ENCODE data around the gene XXYLT1.

The XXYLT1 gene

GRCh38 chr3:195214381-195214780 lies 56.6 kb downstream of the XXYLT1 start:
- peaks cover 0 to 3% (median under 1%) of the 10 kb centered on the region in 4 experiments for H3K36me3 ChIP-seq (ENCODE audit: control insufficient read depth in 4 of 4, insufficient read depth in 4 of 4, low read length in 3 of 4)
- H3K4me3 ChIP-seq (ENCODE audit: control insufficient read depth in 1 of 7, extremely low read depth in 1 of 7, insufficient read depth in 4 of 7, low read depth in 2 of 7, low read length in 6 of 7), result no peak overlapping the region
- no peak for DNase-seq
- ChIA-PET POLR2A (no interaction called here), CTCF (no interaction called here)
- peaks cover 2 to 16% (median 2%) of the 10 kb centered on the region in 4 experiments for H3K4me1 ChIP-seq (ENCODE audit: control extremely low read depth in 1 of 4, control insufficient read depth in 4 of 4, insufficient read depth in 4 of 4, low read length in 3 of 4)
- H3K27ac ChIP-seq (ENCODE audit: insufficient read depth in 1 of 2, low read depth in 1 of 2, low read length in 2 of 2, poor library complexity in 1 of 2, severe bottlenecking in 2 of 2), result no peak overlapping the region
- H3K9me3 ChIP-seq (ENCODE audit: control extremely low read depth in 1 of 5, control insufficient read depth in 4 of 5, insufficient read depth in 2 of 5, low read depth in 1 of 5, low read length in 4 of 5), result peaks cover 0 to 4% (median 0%) of the 10 kb centered on the region in 5 experiments
- WGBS (ENCODE audit: insufficient coverage), result 100% methylated on average over 7 of the region's 8 CpGs
- no peaks in the 10 kb centered on the region for H3K27me3 ChIP-seq (replicated peaks in 2 of 5; ENCODE audit: control insufficient read depth in 4 of 5, insufficient read depth in 5 of 5, low read length in 4 of 5)

- H3K27ac ChIP-seq (ENCODE audit: insufficient read depth in 1 of 2, low read depth in 1 of 2, low read length in 2 of 2, poor library complexity in 1 of 2, severe bottlenecking in 2 of 2), result no peak overlapping the region
These were observed 57.2 kb downstream of the XXYLT1 start for GRCh38 chr3:195213639-195214315.

GRCh38 chr3:195212749-195213375 lies 58.1 kb downstream of the XXYLT1 start:
- peak in 2 of 3 donors; percentile 43 to 62 for DNase-seq
- ChIA-PET POLR2A (interaction anchor here (0.6 kb wide), 1 partner anchor 62 kb away, joined by 4 read pairs; no protein-coding TSS in a partner anchor), CTCF (interaction anchor here (1.2 to 1.5 kb wide), 3 partner anchors 11 to 38 kb away, joined by 3 to 4 read pairs (median 4); no protein-coding TSS in a partner anchor)
- peaks cover 2 to 31% (median 3%) of the 10 kb centered on the region in 4 experiments for H3K4me1 ChIP-seq (ENCODE audit: control extremely low read depth in 1 of 4, control insufficient read depth in 4 of 4, insufficient read depth in 4 of 4, low read length in 3 of 4)
- H3K9me3 ChIP-seq (ENCODE audit: control extremely low read depth in 1 of 5, control insufficient read depth in 4 of 5, insufficient read depth in 2 of 5, low read depth in 1 of 5, low read length in 4 of 5), result peaks cover 0 to 4% (median 0%) of the 10 kb centered on the region in 5 experiments
- H3K36me3 ChIP-seq (ENCODE audit: control insufficient read depth in 4 of 4, insufficient read depth in 4 of 4, low read length in 3 of 4), result peaks cover 0 to 2% (median 0%) of the 10 kb centered on the region in 4 experiments
- H3K27me3 ChIP-seq (replicated peaks in 2 of 5; ENCODE audit: control insufficient read depth in 4 of 5, insufficient read depth in 5 of 5, low read length in 4 of 5), result no peaks in the 10 kb centered on the region
- H3K27ac ChIP-seq (ENCODE audit: insufficient read depth in 1 of 2, low read depth in 1 of 2, low read length in 2 of 2, poor library complexity in 1 of 2, severe bottlenecking in 2 of 2), result no peak overlapping the region
- H3K4me3 ChIP-seq (ENCODE audit: control insufficient read depth in 1 of 7, extremely low read depth in 1 of 7, insufficient read depth in 4 of 7, low read depth in 2 of 7, low read length in 6 of 7), result no peak overlapping the region
- 88% methylated on average over 7 of the region's 14 CpGs for WGBS (ENCODE audit: insufficient coverage)

More at GRCh38 chr3:195213639-195214315, 57.2 kb downstream of the XXYLT1 start:
- CTCF ChIA-PET, result interaction anchor here (1.2 to 1.3 kb wide), 2 partner anchors 12 to 26 kb away, joined by 4 read pairs; no protein-coding TSS in a partner anchor
- POLR2A ChIA-PET, result no interaction called here
- DNase-seq, result no peak
- Histone ChIP-seq H3K4me1 (ENCODE audit: control extremely low read depth in 1 of 4, control insufficient read depth in 4 of 4, insufficient read depth in 4 of 4, low read length in 3 of 4) (peaks cover 2 to 22% (median 2%) of the 10 kb centered on the region in 4 experiments), H3K27me3 (replicated peaks in 2 of 5; ENCODE audit: control insufficient read depth in 4 of 5, insufficient read depth in 5 of 5, low read length in 4 of 5) (no peaks in the 10 kb centered on the region), H3K36me3 (ENCODE audit: control insufficient read depth in 4 of 4, insufficient read depth in 4 of 4, low read length in 3 of 4) (peaks cover 0 to 2% (median 0%) of the 10 kb centered on the region in 4 experiments), H3K4me3 (ENCODE audit: control insufficient read depth in 1 of 7, extremely low read depth in 1 of 7, insufficient read depth in 4 of 7, low read depth in 2 of 7, low read length in 6 of 7) (no peak overlapping the region), H3K9me3 (ENCODE audit: control extremely low read depth in 1 of 5, control insufficient read depth in 4 of 5, insufficient read depth in 2 of 5, low read depth in 1 of 5, low read length in 4 of 5) (peaks cover 0 to 4% (median 0%) of the 10 kb centered on the region in 5 experiments)
- WGBS (ENCODE audit: insufficient coverage), result 99% methylated on average over 7 of the region's 9 CpGs

- H3K27ac ChIP-seq (ENCODE audit: insufficient read depth in 1 of 2, low read depth in 1 of 2, low read length in 2 of 2, poor library complexity in 1 of 2, severe bottlenecking in 2 of 2), result no peak overlapping the region
- H3K4me3 ChIP-seq (ENCODE audit: control insufficient read depth in 1 of 7, extremely low read depth in 1 of 7, insufficient read depth in 4 of 7, low read depth in 2 of 7, low read length in 6 of 7), result no peak overlapping the region
- peaks cover 0 to 3% (median under 1%) of the 10 kb centered on the region in 4 experiments for H3K36me3 ChIP-seq (ENCODE audit: control insufficient read depth in 4 of 4, insufficient read depth in 4 of 4, low read length in 3 of 4)
- CTCF ChIA-PET, result interaction anchor here (1.2 to 1.5 kb wide), 3 partner anchors 11 to 39 kb away, joined by 3 to 4 read pairs (median 4); no protein-coding TSS in a partner anchor
- no peak for DNase-seq
- POLR2A ChIA-PET, result interaction anchor here (0.6 kb wide), 1 partner anchor 62 kb away, joined by 4 read pairs; no protein-coding TSS in a partner anchor
- H3K9me3 ChIP-seq (ENCODE audit: control extremely low read depth in 1 of 5, control insufficient read depth in 4 of 5, insufficient read depth in 2 of 5, low read depth in 1 of 5, low read length in 4 of 5), result peaks cover 0 to 4% (median 0%) of the 10 kb centered on the region in 5 experiments
- H3K27me3 ChIP-seq (replicated peaks in 2 of 5; ENCODE audit: control insufficient read depth in 4 of 5, insufficient read depth in 5 of 5, low read length in 4 of 5), result no peaks in the 10 kb centered on the region
- peaks cover 2 to 34% (median 4%) of the 10 kb centered on the region in 4 experiments for H3K4me1 ChIP-seq (ENCODE audit: control extremely low read depth in 1 of 4, control insufficient read depth in 4 of 4, insufficient read depth in 4 of 4, low read length in 3 of 4)
- 98% methylated on average over 19 of the region's 22 CpGs for WGBS (ENCODE audit: insufficient coverage)
These were observed 58.8 kb downstream of the XXYLT1 start for GRCh38 chr3:195212033-195212748.

- 88% methylated on average over 10 of the region's 13 CpGs for WGBS (ENCODE audit: insufficient coverage)
- H3K27me3 ChIP-seq (replicated peaks in 2 of 5; ENCODE audit: control insufficient read depth in 4 of 5, insufficient read depth in 5 of 5, low read length in 4 of 5), result no peaks in the 10 kb centered on the region
- CTCF ChIA-PET, result interaction anchor here (0.8 to 1.9 kb wide), 7 partner anchors 9 to 189 kb away, joined by 3 to 10 read pairs (median 3); no protein-coding TSS in a partner anchor
- H3K27ac ChIP-seq (ENCODE audit: insufficient read depth in 1 of 2, low read depth in 1 of 2, low read length in 2 of 2, poor library complexity in 1 of 2, severe bottlenecking in 2 of 2), result no peak overlapping the region
- H3K4me3 ChIP-seq (ENCODE audit: control insufficient read depth in 1 of 7, extremely low read depth in 1 of 7, insufficient read depth in 4 of 7, low read depth in 2 of 7, low read length in 6 of 7), result no peak overlapping the region
- H3K36me3 ChIP-seq (ENCODE audit: control insufficient read depth in 4 of 4, insufficient read depth in 4 of 4, low read length in 3 of 4), result peaks cover 0 to 8% (median 2%) of the 10 kb centered on the region in 4 experiments
- peaks cover 2 to 35% (median 4%) of the 10 kb centered on the region in 4 experiments for H3K4me1 ChIP-seq (ENCODE audit: control extremely low read depth in 1 of 4, control insufficient read depth in 4 of 4, insufficient read depth in 4 of 4, low read length in 3 of 4)
- DNase-seq, result no peak
- peaks cover 0 to 4% (median 0%) of the 10 kb centered on the region in 5 experiments for H3K9me3 ChIP-seq (ENCODE audit: control extremely low read depth in 1 of 5, control insufficient read depth in 4 of 5, insufficient read depth in 2 of 5, low read depth in 1 of 5, low read length in 4 of 5)
- POLR2A ChIA-PET, result no interaction called here
These were observed 60.5 kb downstream of the XXYLT1 start for GRCh38 chr3:195210266-195210973.

GRCh38 chr3:195209847-195210265 lies 61.1 kb downstream of the XXYLT1 start:
- no peaks in the 10 kb centered on the region for H3K27me3 ChIP-seq (replicated peaks in 2 of 5; ENCODE audit: control insufficient read depth in 4 of 5, insufficient read depth in 5 of 5, low read length in 4 of 5)
- H3K4me3 ChIP-seq (ENCODE audit: control insufficient read depth in 1 of 7, extremely low read depth in 1 of 7, insufficient read depth in 4 of 7, low read depth in 2 of 7, low read length in 6 of 7), result no peak overlapping the region
- ChIA-PET CTCF (interaction anchor here (0.8 to 2.0 kb wide), 5 partner anchors 12 to 30 kb away, joined by 3 to 10 read pairs (median 5); no protein-coding TSS in a partner anchor), POLR2A (no interaction called here)
- DNase-seq, result no peak
- no peak overlapping the region for H3K27ac ChIP-seq (ENCODE audit: insufficient read depth in 1 of 2, low read depth in 1 of 2, low read length in 2 of 2, poor library complexity in 1 of 2, severe bottlenecking in 2 of 2)
- H3K4me1 ChIP-seq (ENCODE audit: control extremely low read depth in 1 of 4, control insufficient read depth in 4 of 4, insufficient read depth in 4 of 4, low read length in 3 of 4), result peaks cover 3 to 40% (median 6%) of the 10 kb centered on the region in 4 experiments
- peaks cover 0 to 8% (median 2%) of the 10 kb centered on the region in 4 experiments for H3K36me3 ChIP-seq (ENCODE audit: control insufficient read depth in 4 of 4, insufficient read depth in 4 of 4, low read length in 3 of 4)
- WGBS (ENCODE audit: insufficient coverage), result 96% methylated on average over 10 of the region's 12 CpGs
- peaks cover 0 to 4% (median 0%) of the 10 kb centered on the region in 5 experiments for H3K9me3 ChIP-seq (ENCODE audit: control extremely low read depth in 1 of 5, control insufficient read depth in 4 of 5, insufficient read depth in 2 of 5, low read depth in 1 of 5, low read length in 4 of 5)
